Choroid plexus epithelial cell (primary cell): ENCODE data around the gene ATP9B.

Experiments
- DNase-seq: peaks from one replicate; pipeline ENCODE4 v3.0.0-alpha.2; 2010; ENCODE audit warnings: low read depth
- H3K4me3 ChIP-seq: 2 replicates; pipeline ENCODE4 v1.5.1; 2011; ENCODE audit warnings: low read depth, mild to moderate bottlenecking, control low read depth, low read length, moderate library complexity
- TF ChIP-seq, protein P1 (sequence below): conservative IDR thresholded peaks from 2 replicates; pipeline ENCODE4 v1.5.1; 2011; ENCODE audit warnings: low read depth, mild to moderate bottlenecking, control low read depth, inconsistent platforms, low read length, moderate library complexity

Gene ATP9B

DNA sequence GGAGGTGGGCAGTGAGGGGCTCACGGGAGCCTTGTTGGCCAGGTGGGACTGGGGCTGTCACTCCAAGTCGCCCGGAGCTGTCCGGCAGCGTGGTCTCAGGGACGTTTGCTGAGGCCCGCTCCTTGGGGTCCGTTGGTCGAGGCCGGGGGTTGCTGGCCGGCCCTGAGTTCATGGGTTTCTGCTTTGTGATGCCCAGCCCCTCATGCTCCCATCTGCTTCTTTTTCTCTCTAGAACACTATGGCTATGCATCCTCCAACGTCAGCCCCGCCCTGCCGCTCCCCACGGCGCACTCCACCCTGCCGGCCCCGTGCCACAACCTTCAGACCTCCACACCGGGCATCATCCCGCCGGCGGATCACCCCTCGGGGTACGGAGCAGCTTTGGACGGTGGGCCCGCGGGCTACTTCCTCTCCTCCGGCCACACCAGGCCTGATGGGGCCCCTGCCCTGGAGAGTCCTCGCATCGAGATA, 341.0 kb downstream of the ATP9B start:
- TF ChIP-seq, protein P1, sequence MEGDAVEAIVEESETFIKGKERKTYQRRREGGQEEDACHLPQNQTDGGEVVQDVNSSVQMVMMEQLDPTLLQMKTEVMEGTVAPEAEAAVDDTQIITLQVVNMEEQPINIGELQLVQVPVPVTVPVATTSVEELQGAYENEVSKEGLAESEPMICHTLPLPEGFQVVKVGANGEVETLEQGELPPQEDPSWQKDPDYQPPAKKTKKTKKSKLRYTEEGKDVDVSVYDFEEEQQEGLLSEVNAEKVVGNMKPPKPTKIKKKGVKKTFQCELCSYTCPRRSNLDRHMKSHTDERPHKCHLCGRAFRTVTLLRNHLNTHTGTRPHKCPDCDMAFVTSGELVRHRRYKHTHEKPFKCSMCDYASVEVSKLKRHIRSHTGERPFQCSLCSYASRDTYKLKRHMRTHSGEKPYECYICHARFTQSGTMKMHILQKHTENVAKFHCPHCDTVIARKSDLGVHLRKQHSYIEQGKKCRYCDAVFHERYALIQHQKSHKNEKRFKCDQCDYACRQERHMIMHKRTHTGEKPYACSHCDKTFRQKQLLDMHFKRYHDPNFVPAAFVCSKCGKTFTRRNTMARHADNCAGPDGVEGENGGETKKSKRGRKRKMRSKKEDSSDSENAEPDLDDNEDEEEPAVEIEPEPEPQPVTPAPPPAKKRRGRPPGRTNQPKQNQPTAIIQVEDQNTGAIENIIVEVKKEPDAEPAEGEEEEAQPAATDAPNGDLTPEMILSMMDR = no peak
- no peak for DNase-seq
- no peak overlapping the region for H3K4me3 ChIP-seq

DNA sequence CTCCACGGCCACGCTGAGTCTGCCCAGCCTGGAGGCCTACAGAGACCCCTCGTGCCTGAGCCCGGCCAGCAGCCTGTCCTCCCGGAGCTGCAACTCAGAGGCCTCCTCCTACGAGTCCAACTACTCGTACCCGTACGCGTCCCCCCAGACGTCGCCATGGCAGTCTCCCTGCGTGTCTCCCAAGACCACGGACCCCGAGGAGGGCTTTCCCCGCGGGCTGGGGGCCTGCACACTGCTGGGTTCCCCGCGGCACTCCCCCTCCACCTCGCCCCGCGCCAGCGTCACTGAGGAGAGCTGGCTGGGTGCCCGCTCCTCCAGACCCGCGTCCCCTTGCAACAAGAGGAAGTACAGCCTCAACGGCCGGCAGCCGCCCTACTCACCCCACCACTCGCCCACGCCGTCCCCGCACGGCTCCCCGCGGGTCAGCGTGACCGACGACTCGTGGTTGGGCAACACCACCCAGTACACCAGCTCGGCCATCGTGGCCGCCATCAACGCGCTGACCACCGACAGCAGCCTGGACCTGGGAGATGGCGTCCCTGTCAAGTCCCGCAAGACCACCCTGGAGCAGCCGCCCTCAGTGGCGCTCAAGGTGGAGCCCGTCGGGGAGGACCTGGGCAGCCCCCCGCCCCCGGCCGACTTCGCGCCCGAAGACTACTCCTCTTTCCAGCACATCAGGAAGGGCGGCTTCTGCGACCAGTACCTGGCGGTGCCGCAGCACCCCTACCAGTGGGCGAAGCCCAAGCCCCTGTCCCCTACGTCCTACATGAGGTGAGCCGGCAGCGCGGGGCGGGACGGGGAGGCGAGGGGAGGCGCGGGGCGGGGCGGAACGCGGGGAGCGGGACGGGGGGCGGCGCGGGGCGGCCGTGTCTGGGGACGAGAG, 341.8 kb downstream of the ATP9B start:
- DNase-seq = no peak
- H3K4me3 ChIP-seq = no peak overlapping the region
- TF ChIP-seq, protein P1 = no peak

DNA sequence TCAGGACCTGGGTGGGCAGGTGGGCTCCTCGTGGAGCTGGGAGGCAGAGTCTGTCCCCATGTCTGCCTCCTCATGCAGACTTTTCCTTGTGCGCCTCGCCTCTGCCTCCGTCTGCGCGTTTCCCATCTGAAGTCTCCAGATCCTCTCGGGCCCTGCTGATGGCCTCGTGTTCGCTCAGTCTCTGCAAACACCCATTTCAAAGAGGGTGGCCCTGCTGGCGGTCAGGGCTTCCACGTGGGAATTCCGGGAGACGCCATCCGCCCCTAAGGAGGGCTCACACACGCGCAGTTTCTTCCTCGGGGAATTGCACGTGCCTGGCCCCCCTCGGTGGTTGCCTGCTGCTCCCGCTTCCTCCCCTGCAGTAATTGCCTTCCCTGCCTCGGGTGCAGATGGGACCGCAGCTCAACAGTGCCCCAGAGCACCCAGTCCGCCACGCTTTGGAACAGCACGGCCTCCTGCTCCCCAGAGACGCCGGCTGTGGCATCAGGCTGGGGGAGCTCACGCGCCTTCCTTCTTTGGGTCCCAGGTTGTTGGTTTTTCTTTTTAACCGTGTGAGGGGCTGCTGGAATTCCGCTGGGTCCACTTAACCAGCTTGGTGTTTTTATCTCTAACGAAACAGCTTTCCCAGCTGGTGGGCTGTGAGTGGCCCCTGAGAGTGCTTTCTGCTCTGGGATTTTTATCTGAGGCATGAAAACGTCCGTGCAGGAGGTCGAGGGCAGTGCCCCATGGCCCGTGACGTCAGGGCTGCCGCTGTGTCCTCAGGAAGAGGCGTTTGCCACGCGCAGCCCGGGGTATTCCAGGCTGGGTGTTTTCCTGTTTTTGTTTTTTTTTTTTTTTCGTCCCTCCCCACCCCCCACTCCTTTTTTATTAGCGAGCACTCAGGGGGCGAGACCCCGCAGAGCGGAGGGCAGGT, 342.7 kb downstream of the ATP9B start:
- peak overlapping the region; percentile 11 for H3K4me3 ChIP-seq
- TF ChIP-seq, protein P1 = no peak
- peak; percentile 61 for DNase-seq

DNA sequence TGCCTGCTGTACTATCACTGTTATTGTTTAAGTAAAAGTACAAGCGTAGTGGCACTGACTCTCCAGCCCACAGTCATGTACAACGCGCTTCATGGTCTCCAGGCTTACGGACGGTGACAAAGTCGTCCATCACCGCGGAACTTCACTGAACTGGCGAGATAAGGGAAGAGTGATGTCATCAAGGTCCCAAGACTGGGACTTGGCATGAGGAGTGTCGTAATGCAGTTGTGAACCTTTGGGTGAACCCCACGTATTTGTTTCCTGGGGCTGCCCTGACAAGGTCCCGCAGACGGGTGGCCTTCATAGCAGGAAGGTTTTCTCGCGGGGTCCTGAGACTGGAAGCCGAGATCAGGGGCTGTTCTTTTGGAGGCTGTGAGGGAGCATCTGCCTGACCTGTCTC, 343.8 kb downstream of the ATP9B start:
- no peak overlapping the region for H3K4me3 ChIP-seq
- DNase-seq = no peak
- TF ChIP-seq, protein P1 = no peak

DNA sequence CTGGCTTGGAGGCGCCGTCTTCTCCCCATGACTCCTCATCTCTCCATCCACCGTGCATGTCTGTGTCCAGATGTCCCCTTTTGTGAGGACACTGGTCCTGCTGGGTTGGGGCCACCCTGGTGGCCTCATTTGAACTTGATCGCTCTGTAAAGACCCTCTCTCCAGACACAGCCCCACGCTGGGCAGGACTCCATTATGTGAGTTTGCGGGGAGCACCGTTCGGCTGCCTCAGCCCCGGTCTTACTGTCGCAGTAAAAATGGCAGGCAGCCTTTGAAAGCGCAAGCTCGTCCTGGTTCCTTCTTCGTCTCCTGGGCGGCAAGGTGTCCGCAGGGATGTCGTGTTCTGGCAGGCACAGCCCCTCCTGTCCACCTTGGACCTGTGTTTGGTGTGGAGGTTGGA, 344.2 kb downstream of the ATP9B start:
- TF ChIP-seq, protein P1 = no peak
- DNase-seq = no peak
- H3K4me3 ChIP-seq = no peak overlapping the region

DNA sequence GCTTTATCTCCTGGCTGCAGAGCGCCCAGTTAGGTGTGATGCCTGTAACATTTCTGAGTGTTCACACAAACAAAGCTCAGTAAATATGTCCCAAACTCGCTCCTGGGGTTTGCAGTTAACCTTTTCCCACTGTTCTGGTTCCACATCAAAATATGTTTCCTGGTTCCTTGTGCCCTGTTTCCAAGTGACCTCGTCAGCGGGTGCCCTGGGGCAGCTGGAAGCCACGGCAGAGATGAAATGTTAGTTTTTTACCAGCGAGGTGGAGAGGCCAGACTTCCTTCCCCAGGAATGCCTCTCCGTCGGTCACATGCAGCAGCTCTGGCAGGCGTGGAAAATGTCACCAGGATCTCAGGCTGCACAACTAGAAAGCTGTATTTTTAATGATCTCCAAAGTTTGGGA, 344.7 kb downstream of the ATP9B start:
- H3K4me3 ChIP-seq = no peak overlapping the region
- TF ChIP-seq, protein P1 = no peak
- no peak for DNase-seq
